NB4 (cell line): ENCODE results near the gene EFCC1.

ENCODE experiments used
- DNase-seq: peaks from one replicate; pipeline ENCODE4 v3.0.0; 2010; ENCODE audit warnings: low read depth
- H3K4me3 ChIP-seq: one replicate; pipeline ENCODE4 v1.5.1; 2011; ENCODE audit warnings: mild to moderate bottlenecking, low read depth, low read length, moderate library complexity
- CTCF ChIP-seq: IDR thresholded peaks from one replicate; pipeline ENCODE4 v1.5.1; 2012; ENCODE audit warnings: low read depth, low read length
- MAX ChIP-seq: IDR thresholded peaks from 2 replicates; pipeline ENCODE4 v1.6.1; 2011; ENCODE audit warnings: low read depth, low read length
- MYC ChIP-seq: IDR thresholded peaks from 2 replicates; pipeline ENCODE4 v1.6.1; 2011; ENCODE audit warnings: low read depth, low read length
- POLR2A ChIP-seq: IDR thresholded peaks from 2 replicates; pipeline ENCODE4 v1.6.1; 2011; ENCODE audit warnings: mild to moderate bottlenecking; ENCODE audit not compliant: insufficient read length; ENCODE audit errors: extremely low read depth

Gene EFCC1

DNA sequence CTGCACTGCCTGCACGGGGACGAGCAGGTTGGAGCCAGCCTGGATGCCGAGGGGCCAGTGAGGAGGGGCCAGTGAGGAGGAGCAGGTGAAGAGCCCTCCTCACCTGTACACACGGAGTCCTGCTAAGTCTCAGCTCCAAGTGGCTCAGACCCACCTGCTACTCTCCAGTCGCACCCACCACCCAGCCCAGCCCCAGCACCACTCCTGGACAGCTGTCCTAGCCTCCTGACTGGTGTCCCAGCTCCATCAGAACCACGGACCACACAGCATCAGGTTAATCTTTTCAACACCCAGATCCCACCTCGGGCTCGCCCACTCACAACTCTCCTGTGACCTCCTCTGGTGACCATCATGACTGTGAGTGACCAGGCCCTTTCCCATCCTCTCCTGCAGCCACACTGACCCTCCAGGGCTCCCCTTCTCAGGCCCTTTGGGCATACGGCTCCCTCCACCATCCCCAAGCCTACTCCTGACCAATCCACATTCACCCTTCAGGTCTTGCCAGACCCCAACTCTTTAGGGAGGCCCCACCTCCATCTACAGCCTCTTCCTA lies 13.8 kb downstream of the EFCC1 start:
- no peak for DNase-seq
- no peak overlapping the region for H3K4me3 ChIP-seq
- no peak for TF ChIP-seq MYC
- no peak for TF ChIP-seq MAX
- no peak for TF ChIP-seq POLR2A
- no peak for TF ChIP-seq CTCF

GRCh38 chr3:129015388-129016105 lies 14.4 kb downstream of the EFCC1 start:
- TF ChIP-seq MYC (no peak), MAX (no peak), POLR2A (no peak), CTCF (no peak)
- H3K4me3 ChIP-seq: no peak overlapping the region
- DNase-seq: peak; percentile 52

DNA sequence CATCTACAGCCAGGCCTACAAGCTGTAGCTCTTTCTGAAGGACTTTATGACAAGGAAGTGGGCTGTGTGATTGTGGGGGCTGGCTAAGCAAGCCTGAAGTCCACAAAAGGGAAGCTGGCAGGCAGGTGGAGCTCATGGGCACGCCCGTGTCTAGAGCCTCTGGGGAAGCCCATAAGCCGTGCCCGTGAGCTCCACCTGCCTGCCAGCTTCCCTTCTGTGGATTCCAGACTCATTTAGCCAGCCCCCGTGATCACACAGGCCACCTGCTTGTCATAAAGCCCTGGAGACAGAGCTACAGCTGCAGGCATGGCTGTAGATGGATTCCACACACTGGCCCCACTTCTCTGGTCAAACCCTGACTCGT lies 15.2 kb downstream of the EFCC1 start:
- peak; percentile 78 for DNase-seq
- no peak overlapping the region for H3K4me3 ChIP-seq

DNA sequence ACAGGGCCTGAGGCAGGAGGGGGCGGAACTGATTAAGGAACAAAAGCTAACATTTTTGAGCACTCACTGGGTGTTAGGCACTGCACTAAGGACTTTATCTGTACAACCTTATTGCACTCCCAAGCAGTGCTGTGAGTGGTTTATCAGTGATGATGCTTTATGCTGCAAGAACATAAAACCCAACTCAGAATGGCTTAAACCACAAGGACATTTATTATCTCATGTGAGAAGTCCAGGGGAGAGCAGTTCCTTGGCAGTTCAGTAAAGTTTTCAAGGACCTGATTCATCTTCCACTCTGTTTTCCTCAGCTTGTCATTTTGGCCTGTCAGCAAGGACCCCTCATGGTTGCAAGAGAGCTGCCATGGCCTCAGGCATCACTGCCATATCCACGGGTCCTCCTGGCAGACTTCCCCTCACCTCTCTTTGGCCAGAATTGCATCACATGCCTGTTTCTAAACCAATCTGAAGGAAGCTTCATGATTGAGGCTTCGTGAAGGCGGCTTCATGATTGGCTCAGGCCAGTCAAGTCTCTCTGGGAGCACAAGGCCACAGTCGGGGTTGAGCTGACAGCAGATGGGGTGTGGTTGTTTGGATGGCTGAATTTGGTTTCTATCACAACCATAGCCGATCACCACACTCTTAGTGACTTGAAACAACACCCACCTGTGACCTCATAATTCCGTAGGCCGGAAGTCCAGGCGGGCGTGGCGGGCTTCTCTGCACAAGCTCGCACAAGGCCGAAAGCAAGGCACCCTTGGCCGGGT lies 15.8 kb downstream of the EFCC1 start:
- no peak overlapping the region for H3K4me3 ChIP-seq
- DNase-seq: peak; percentile 37
- TF ChIP-seq MAX: no peak
- TF ChIP-seq MYC: no peak
- TF ChIP-seq POLR2A: no peak
- no peak for TF ChIP-seq CTCF

More for the DNA sequence above, 15.2 kb downstream of the EFCC1 start:
- TF ChIP-seq MYC (no peak), POLR2A (no peak), MAX (0 out of 2 replicates have a peak, but pooled peaks have one; percentile 34), CTCF (peak; percentile 18)

- TF ChIP-seq MAX (no peak), CTCF (no peak), POLR2A (no peak), MYC (no peak)
- DNase-seq: no peak
- no peak overlapping the region for H3K4me3 ChIP-seq
These were observed 16.4 kb downstream of the EFCC1 start for GRCh38 chr3:129017484-129017899.
